PC-3 (cell line): ENCODE measurements around the gene LAX1. TPM values are rescaled to one million over a fixed set of nuclear protein-coding genes. Genes with fewer than 3 reads are reported as not detected.

Experiments
- ATAC-seq: fragments of 200-7000 bp; cut with Tn5 transposase; 2 replicates; pipeline ENCODE4 v1.9.1; 2020; ENCODE audit warnings: mild to moderate bottlenecking, moderate library complexity
- BruUV-seq: library from RNA; stranded (reverse); fragments of 400-500 nt; replicated peaks from 2 replicates; lab custom pipeline; 2021; lab: Mats Ljungman, UMichigan
- CTCF ChIA-PET: fragments of 300-600 bp; sonication (Branson Sonifier 250); formaldehyde crosslinking; loops from one replicate; lab custom pipeline; 2022; ENCODE audit warnings: antibody characterized with exemption; lab: Charles Lee
- POLR2A ChIA-PET: fragments of 300-600 bp; sonication (Branson Sonifier 250); formaldehyde crosslinking; loops from one replicate; lab custom pipeline; 2022; ENCODE audit warnings: antibody characterized with exemption; ENCODE audit not compliant: unreplicated experiment; lab: Charles Lee
- DNase-seq: peaks from one replicate; pipeline ENCODE4 v3.0.0-alpha.2; 2015
- H2AFZ ChIP-seq: fragments of 300-600 bp; sonication (generic); 2 replicates; pipeline ENCODE4 v1.6.0; 2016; ENCODE audit warnings: antibody characterized with exemption, low read length
- H3F3A ChIP-seq: fragments of 300-600 bp; sonication (generic); one replicate; pipeline ENCODE4 v1.6.0; 2017; ENCODE audit warnings: antibody characterized with exemption, low read length, control low read depth, mild to moderate bottlenecking; ENCODE audit not compliant: unreplicated experiment
- H3K27ac ChIP-seq: fragments of 300-600 bp; sonication (generic); 2 replicates; pipeline ENCODE4 v1.5.1; 2016; ENCODE audit warnings: mild to moderate bottlenecking, low read length
- H3K27me3 ChIP-seq: fragments of 300-600 bp; sonication (generic); 2 replicates; pipeline ENCODE4 v1.6.1; 2016; ENCODE audit warnings: low read length, mixed read lengths
- H3K36me3 ChIP-seq: fragments of 300-600 bp; sonication (generic); 2 replicates; pipeline ENCODE4 v1.6.1; 2016; ENCODE audit warnings: low read depth, mixed run types, low read length, mixed read lengths
- H3K4me1 ChIP-seq: fragments of 300-600 bp; sonication (generic); 2 replicates; pipeline ENCODE4 v1.5.1; 2016; ENCODE audit warnings: low read length; ENCODE audit not compliant: insufficient read depth
- H3K4me2 ChIP-seq: fragments of 300-600 bp; sonication (generic); 2 replicates; pipeline ENCODE4 v1.6.0; 2016; ENCODE audit warnings: low read length
- H3K4me3 ChIP-seq: fragments of 300-600 bp; sonication (generic); 2 replicates; pipeline ENCODE4 v1.5.1; 2016; ENCODE audit warnings: mild to moderate bottlenecking, low read length, mixed read lengths
- H3K79me2 ChIP-seq: fragments of 300-600 bp; sonication (generic); 2 replicates; pipeline ENCODE4 v1.6.1; 2017; ENCODE audit warnings: low read length, mixed read lengths
- H3K9ac ChIP-seq: fragments of 300-600 bp; sonication (generic); 2 replicates; pipeline ENCODE4 v1.6.0; 2016; ENCODE audit warnings: mild to moderate bottlenecking, low read length
- H3K9me2 ChIP-seq: fragments of 300-600 bp; sonication (generic); replicated peaks from 2 replicates; pipeline ENCODE4 v1.6.1; 2016; ENCODE audit warnings: mixed run types, low read length, mixed read lengths
- H3K9me3 ChIP-seq: fragments of 300-600 bp; sonication (generic); 2 replicates; pipeline ENCODE4 v1.6.1; 2016; ENCODE audit warnings: low read length, mixed read lengths
- H4K20me1 ChIP-seq: fragments of 300-600 bp; sonication (generic); 2 replicates; pipeline ENCODE4 v1.6.1; 2016; ENCODE audit warnings: low read length, mixed read lengths
- EZH2 ChIP-seq: fragments of 300-600 bp; sonication (generic); IDR thresholded peaks from one replicate; pipeline ENCODE4 v1.6.1; 2017; ENCODE audit warnings: antibody characterized with exemption, mild to moderate bottlenecking, low read length; ENCODE audit not compliant: unreplicated experiment
- EZH2phosphoT487 ChIP-seq: fragments of 300-600 bp; sonication (generic); IDR thresholded peaks from 2 replicates; pipeline ENCODE4 v1.6.1; 2018; ENCODE audit warnings: mild to moderate bottlenecking, antibody characterized with exemption, low read length, borderline replicate concordance
- intact Hi-C: fragments of 100-400 bp; cut with micrococcal nuclease; formaldehyde crosslinking; loops from 2 replicates; pipeline ENCODE4 v1.9.0; 2023
- total RNA-seq: library from RNA; depleted of rRNA; stranded (reverse); fragments of >200 nt; gene quantifications from 2 replicates; pipeline ENCODE4 v1.2.3, GENCODE V29; 2014
- TF ChIP-seq, protein P1 (sequence below): fragments of 300-600 bp; sonication (generic); conservative IDR thresholded peaks from 2 replicates; pipeline ENCODE4 v1.5.1; 2017; ENCODE audit warnings: antibody characterized with exemption, low read depth, mild to moderate bottlenecking, low read length

LAX1 gene
- total RNA-seq, 1 experiment from 2014 or later, result not detected

DNA sequence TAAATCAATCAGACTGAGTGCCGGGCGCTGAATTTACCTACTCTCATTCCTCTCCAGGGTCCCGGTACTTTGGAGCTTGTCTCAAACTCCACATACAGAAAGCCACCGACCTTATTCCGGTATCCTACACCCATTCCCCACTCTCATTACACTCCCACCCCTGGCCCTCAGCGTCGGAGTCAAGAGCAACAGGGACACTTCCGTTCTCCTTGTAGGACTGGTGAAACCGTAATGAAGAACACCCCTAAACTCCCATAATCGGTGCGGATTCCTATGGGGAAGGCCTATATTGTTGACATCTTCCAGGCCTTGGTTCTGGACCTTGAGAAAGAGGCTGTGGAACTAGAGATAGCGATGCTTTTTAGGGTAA lies 31.2 kb downstream of the LAX1 start:
- DNase-seq, result peak; percentile 52
- ATAC-seq, result peak; percentile 30
- TSS peak; percentile 49 for BruUV-seq

DNA sequence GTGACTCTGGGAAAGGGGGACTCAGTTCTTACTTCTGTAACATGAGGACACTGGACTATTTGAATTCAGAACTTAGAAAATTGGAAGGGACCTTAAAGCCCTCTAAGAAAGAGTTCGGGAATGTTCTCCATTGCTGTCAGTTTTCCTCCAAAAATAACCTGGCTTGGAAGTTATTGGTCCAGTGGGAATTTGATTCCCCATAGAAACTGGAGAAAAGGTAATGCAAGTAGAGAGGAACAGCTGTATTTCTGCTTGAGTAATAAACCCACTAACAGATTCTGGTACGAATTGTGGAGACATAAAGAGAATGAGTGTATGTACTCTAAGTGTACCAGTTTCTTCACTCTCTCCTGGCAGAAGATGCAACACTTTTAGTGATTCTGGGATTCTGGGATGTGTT lies 32.2 kb downstream of the LAX1 start:
- H3K9me2 ChIP-seq, result no peaks in the 10 kb centered on the region
- H3K79me2 ChIP-seq, result peaks cover 71% of the 10 kb centered on the region
- peak overlapping the region; percentile 89 for H3K4me3 ChIP-seq
- peaks cover 43% of the 10 kb centered on the region for H3K36me3 ChIP-seq
- no peak for TF ChIP-seq EZH2
- TF ChIP-seq EZH2phosphoT487, result no peak
- ATAC-seq (no peak), DNase-seq (no peak)
- H4K20me1 ChIP-seq, result peaks cover 50% of the 10 kb centered on the region
- H3K9ac ChIP-seq, result no peak overlapping the region
- no peaks in the 10 kb centered on the region for H3K9me3 ChIP-seq
- H3K4me1 ChIP-seq, result peaks cover 25% of the 10 kb centered on the region
- no peaks in the 10 kb centered on the region for H3K27me3 ChIP-seq
- intact Hi-C loops, result loop anchor here (5.0 to 10.0 kb wide), 3 partner anchors 172 to 262 kb away; partner anchors contain the start of gene ATP2B4
- CTCF ChIA-PET, result no interaction called here
- no TSS peak for BruUV-seq
- H2AFZ ChIP-seq, result no peak overlapping the region
- H3F3A ChIP-seq, result no peaks in the 10 kb centered on the region
- H3K4me2 ChIP-seq, result peak overlapping the region; percentile 92
- POLR2A ChIA-PET, result no interaction called here
- H3K27ac ChIP-seq, result no peak overlapping the region

More for the DNA sequence above, 31.2 kb downstream of the LAX1 start:
- no peaks in the 10 kb centered on the region for H3K9me3 ChIP-seq
- POLR2A ChIA-PET, result no interaction called here
- peak overlapping the region; percentile 78 for H3K27ac ChIP-seq
- H3K4me2 ChIP-seq, result peak overlapping the region; percentile 92
- peak overlapping the region; percentile 91 for H3K9ac ChIP-seq
- CTCF ChIA-PET, result no interaction called here
- H2AFZ ChIP-seq, result peak overlapping the region; percentile 60
- no peaks in the 10 kb centered on the region for H3K27me3 ChIP-seq
- H3K4me3 ChIP-seq, result peak overlapping the region; percentile 89
- no peaks in the 10 kb centered on the region for H3F3A ChIP-seq
- no peaks in the 10 kb centered on the region for H3K9me2 ChIP-seq
- peaks cover 36% of the 10 kb centered on the region for H3K36me3 ChIP-seq
- peaks cover 62% of the 10 kb centered on the region for H3K79me2 ChIP-seq
- H4K20me1 ChIP-seq, result peaks cover 42% of the 10 kb centered on the region
- peaks cover 25% of the 10 kb centered on the region for H3K4me1 ChIP-seq
- intact Hi-C loops, result loop anchor here (5.0 to 10.0 kb wide), 3 partner anchors 171 to 261 kb away; partner anchors contain the start of gene ATP2B4
- TF ChIP-seq EZH2phosphoT487 (no peak), EZH2 (no peak)
- TF ChIP-seq, protein P1, sequence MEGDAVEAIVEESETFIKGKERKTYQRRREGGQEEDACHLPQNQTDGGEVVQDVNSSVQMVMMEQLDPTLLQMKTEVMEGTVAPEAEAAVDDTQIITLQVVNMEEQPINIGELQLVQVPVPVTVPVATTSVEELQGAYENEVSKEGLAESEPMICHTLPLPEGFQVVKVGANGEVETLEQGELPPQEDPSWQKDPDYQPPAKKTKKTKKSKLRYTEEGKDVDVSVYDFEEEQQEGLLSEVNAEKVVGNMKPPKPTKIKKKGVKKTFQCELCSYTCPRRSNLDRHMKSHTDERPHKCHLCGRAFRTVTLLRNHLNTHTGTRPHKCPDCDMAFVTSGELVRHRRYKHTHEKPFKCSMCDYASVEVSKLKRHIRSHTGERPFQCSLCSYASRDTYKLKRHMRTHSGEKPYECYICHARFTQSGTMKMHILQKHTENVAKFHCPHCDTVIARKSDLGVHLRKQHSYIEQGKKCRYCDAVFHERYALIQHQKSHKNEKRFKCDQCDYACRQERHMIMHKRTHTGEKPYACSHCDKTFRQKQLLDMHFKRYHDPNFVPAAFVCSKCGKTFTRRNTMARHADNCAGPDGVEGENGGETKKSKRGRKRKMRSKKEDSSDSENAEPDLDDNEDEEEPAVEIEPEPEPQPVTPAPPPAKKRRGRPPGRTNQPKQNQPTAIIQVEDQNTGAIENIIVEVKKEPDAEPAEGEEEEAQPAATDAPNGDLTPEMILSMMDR, result no peak

DNA sequence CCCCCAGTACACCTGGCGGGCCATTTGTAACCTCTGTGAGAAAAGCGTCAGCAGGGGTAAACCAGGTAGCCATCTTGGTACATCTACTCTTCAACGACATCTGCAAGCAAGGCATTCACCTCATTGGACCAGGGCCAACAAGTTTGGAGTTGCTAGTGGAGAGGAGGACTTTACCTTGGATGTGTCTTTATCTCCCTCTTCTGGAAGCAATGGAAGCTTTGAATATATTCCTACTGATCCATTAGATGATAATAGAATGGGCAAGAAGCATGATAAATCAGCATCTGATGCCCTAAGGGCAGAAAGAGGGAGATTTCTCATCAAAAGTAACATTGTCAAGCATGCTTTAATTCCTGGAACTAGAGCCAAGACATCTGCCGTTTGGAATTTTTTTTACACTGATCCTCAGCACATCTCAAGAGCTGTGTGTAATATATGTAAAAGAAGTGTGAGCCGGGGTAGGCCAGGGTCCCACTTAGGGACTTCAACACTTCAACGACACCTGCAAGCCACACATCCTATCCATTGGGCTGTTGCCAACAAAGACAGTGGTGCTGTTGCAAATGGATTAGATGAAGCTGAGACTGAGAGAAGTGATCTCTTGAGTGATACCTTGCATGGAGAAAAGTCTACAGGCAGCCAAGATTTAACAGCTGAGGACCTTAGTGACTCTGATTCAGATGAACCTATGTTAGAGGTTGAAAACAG lies 33.1 kb downstream of the LAX1 start:
- H2AFZ ChIP-seq, result no peak overlapping the region
- ChIA-PET CTCF (no interaction called here), POLR2A (no interaction called here)
- no peak overlapping the region for H3K4me3 ChIP-seq
- ATAC-seq, result no peak
- peak overlapping the region; percentile 92 for H3K4me2 ChIP-seq
- TF ChIP-seq, protein P1, result 0 out of 2 replicates have a peak, but pooled peaks have one; percentile 26
- no peak for TF ChIP-seq EZH2phosphoT487
- TF ChIP-seq EZH2, result no peak
- H3K79me2 ChIP-seq, result peaks cover 80% of the 10 kb centered on the region
- H3K9me3 ChIP-seq, result no peaks in the 10 kb centered on the region
- H3K36me3 ChIP-seq, result peaks cover 46% of the 10 kb centered on the region
- peak; percentile 39 for DNase-seq
- H3K4me1 ChIP-seq, result peaks cover 25% of the 10 kb centered on the region
- no peaks in the 10 kb centered on the region for H3K9me2 ChIP-seq
- no peaks in the 10 kb centered on the region for H3K27me3 ChIP-seq
- no peak overlapping the region for H3K27ac ChIP-seq
- intact Hi-C loops, result loop anchor here (5.0 to 10.0 kb wide), 3 partner anchors 173 to 263 kb away; partner anchors contain the start of gene ATP2B4
- no peaks in the 10 kb centered on the region for H3F3A ChIP-seq
- H4K20me1 ChIP-seq, result peaks cover 50% of the 10 kb centered on the region
- BruUV-seq, result no TSS peak
- no peak overlapping the region for H3K9ac ChIP-seq
